GM12874 (cell line): ENCODE measurements around the gene TADA3.

Experiments
- TF ChIP-seq, protein P1 (sequence below): IDR thresholded peaks from 2 replicates; pipeline ENCODE4 v1.5.1; 2011; ENCODE audit warnings: low read depth, mild to moderate bottlenecking, control low read depth, low read length, moderate library complexity; ENCODE audit not compliant: insufficient read depth

The TADA3 gene

DNA sequence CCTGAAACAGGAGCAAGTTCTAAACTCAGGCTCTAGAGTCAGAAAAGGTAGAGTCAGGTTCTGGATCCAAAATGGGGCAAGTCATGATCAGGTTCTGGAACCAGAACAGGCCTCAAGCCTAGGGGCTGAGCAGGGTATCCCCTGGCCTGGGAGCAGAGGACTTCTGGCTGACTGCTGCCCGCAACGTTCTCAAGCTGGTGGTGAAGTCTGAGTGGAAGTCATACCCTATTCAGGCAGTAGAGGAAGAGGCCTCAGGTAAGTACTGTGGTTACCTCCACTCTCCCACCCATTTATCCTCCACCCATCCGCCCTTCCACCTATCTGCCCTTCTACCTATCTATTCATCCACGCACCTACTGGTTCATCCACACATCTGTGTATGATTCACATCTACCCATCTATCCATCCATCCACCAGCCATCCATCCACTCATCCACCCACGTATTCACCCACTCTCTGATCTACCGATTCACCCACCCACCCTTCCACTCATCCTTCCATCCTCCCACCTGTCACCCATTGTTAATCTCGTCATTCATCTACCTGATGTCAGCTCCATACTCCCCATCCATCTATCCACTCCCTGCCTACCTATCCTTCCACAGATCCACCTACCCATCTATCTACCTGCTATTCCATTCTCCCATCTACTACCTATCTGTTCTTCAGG, 26.5 kb upstream of the TADA3 start:
- TF ChIP-seq, protein P1, sequence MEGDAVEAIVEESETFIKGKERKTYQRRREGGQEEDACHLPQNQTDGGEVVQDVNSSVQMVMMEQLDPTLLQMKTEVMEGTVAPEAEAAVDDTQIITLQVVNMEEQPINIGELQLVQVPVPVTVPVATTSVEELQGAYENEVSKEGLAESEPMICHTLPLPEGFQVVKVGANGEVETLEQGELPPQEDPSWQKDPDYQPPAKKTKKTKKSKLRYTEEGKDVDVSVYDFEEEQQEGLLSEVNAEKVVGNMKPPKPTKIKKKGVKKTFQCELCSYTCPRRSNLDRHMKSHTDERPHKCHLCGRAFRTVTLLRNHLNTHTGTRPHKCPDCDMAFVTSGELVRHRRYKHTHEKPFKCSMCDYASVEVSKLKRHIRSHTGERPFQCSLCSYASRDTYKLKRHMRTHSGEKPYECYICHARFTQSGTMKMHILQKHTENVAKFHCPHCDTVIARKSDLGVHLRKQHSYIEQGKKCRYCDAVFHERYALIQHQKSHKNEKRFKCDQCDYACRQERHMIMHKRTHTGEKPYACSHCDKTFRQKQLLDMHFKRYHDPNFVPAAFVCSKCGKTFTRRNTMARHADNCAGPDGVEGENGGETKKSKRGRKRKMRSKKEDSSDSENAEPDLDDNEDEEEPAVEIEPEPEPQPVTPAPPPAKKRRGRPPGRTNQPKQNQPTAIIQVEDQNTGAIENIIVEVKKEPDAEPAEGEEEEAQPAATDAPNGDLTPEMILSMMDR, result no peak

- TF ChIP-seq, protein P1, result no peak
These were observed 25.2 kb upstream of the TADA3 start for GRCh38 chr3:9817436-9817835.

DNA sequence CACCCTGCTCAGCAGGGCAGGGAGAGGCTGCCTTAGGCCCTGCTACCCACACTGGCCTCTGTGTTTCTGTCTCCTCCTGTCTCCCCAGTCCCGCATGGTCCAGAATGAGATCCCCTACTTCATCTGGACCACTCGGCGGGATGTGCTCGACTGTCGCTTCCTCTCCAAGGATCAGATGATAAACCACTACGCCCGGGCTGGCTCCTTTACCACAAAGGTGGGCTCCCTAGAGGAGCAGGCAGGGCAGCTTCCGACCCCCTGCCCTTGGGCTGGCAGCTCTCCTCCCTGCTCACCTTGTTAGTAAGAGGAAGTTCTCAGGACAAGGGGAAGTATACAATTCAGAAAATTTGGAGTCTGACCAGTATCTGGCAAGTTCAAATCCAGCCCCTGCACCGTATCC, 23.7 kb upstream of the TADA3 start:
- TF ChIP-seq, protein P1, result no peak

DNA sequence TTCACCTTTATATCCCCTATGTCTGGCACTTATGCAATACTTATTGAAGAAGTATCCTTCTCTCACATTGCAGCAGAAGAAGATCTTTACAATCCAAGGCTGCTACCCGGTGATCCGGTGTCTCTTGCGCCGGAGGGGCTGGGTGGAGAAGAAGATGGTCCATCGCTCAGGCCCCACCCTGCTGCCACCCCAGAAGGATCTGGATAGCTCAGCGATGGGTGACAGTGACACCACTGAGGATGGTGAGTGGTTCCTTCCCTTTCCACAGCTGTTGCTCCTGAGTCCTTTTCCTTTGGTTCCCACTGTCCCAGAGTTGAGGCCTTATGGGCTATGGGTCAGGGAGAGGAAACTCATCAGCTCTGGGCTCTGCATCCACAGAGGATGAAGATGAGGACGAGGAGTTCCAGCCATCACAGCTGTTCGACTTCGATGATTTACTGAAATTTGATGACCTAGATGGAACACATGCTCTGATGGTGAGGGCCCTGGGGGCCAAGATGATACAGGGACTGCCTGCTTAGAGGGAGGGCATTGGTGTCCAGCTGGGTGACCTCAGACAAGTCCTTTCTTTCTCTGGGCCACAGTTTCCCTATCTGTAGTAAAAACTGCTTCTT, 20.7 kb upstream of the TADA3 start:
- TF ChIP-seq, protein P1, result no peak

DNA sequence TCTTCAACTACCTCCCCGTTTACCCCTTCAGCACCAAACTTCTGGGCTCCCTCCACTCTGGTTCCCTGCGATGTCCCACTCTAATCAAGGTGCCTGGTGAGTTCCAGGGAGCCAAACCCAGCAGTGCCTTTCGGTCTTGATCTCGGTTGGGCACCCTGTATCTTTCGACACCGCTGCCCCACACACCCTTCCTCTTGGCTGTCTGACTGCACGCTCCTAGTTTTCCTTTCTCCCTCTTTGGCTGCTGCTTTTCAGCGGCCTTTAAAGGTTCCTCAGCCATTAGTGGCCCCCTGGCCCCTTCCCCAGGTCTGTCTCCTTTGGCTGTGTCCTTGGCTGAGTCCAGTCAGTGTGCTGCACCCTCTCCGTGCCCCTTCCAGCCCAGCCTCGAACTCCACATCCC, 18.6 kb upstream of the TADA3 start:
- TF ChIP-seq, protein P1, result no peak

DNA sequence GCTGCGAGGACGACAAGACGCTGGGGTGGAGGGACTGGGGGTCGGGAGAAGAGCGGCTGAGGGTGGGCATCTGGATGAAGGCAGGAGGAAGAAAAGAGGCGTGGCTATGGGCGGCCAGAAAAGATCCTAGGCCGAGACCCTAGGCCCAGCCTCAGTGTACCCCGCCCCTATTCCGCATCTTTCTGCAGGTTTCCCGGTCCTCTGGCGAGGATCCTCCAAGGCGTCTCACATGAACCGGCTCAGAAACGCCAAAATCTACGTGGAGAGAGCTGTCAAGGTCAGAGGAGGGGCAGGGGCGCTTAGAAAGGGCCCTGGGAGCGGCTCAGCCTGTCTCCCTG, 18.1 kb upstream of the TADA3 start:
- TF ChIP-seq, protein P1, result no peak

DNA sequence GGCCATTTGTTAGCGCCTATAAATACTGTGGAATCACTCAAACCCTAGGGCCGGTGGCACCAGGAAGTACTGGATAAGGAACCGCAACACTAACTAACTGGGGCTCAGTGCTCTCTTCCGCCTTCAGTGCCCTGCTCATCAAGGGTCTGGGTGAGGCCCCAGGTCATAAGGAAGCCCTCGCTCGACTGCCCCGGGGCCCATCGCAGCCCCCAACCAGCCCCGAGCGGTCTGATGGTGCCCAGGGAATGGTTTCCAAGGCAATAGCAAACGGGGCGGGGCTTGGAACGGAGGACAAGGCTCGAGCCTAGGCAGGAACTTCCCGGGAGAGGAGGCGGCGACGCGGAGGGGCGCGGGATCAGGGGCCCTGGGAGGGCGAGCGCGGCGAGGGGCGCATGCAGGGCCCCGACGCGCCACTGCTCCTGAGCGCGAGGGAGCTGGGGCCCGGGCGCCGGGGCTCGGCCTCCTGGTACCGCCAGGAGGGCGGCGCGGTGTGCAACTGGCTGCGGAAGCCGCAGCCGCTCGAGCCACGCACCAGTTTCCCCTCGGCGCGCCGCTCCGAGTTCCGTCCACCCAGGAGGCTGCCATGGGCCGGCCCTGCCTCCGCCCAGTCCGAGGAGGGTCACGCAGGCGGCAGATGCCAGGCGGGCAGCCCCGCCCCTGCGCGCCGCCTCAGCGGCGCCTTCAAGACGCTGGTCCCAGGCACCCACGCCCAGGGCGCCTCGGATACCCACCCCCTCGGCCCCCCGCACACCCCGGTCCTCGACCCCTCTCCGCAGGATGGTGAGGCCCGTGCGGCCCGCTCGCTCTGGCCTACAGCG, 17.6 kb upstream of the TADA3 start, which contains the start of gene TTLL3:
TTLL3 (plus strand) TSS at position 648 of the 818 bp plus-strand sequence. CDS start 400 bp downstream, outside the sequence.
- TF ChIP-seq, protein P1, result no peak
